Panc1 (cell line): ENCODE measurements around the gene IL1F10. TPM values are rescaled to one million over a fixed set of nuclear protein-coding genes. Genes with fewer than 3 reads are reported as not detected.

Experiments
- ATAC-seq: fragments of 200-7000 bp; cut with Tn5 transposase; 2 replicates; pipeline ENCODE4 v1.9.1; 2020; ENCODE audit warnings: mild to moderate bottlenecking, moderate library complexity
- BruUV-seq: library from RNA; stranded (reverse); fragments of 400-500 nt; replicated peaks from 2 replicates; lab custom pipeline; 2021; lab: Mats Ljungman, UMichigan
- CTCF ChIA-PET: fragments of 300-600 bp; sonication (Branson Sonifier 250); formaldehyde crosslinking; loops from one replicate; lab custom pipeline; 2022; ENCODE audit warnings: antibody characterized with exemption; lab: Charles Lee
- POLR2A ChIA-PET: fragments of 300-600 bp; sonication (Branson Sonifier 250); formaldehyde crosslinking; loops from one replicate; lab custom pipeline; 2022; ENCODE audit warnings: antibody characterized with exemption; lab: Charles Lee
- DNase-seq: peaks from one replicate; pipeline ENCODE4 v3.0.0-alpha.2; 2010; ENCODE audit warnings: low read depth, low spot score
- H3K27ac ChIP-seq: 2 replicates; pipeline ENCODE4 v1.5.1; 2011; ENCODE audit warnings: mild to moderate bottlenecking, low read length, inconsistent platforms
- H3K27me3 ChIP-seq: fragments of 200-500 bp; sonication (Bioruptor generic); 2 replicates; pipeline ENCODE4 v1.6.0; 2014; ENCODE audit warnings: low read length, inconsistent platforms; ENCODE audit not compliant: control insufficient read depth, insufficient read depth
- H3K36me3 ChIP-seq: fragments of 200-500 bp; sonication (Bioruptor generic); 2 replicates; pipeline ENCODE4 v1.5.1; 2014; ENCODE audit warnings: inconsistent platforms, mild to moderate bottlenecking, low read length, moderate library complexity; ENCODE audit not compliant: control insufficient read depth, insufficient read depth
- H3K4me1 ChIP-seq: 2 replicates; pipeline ENCODE4 v1.5.1; 2011; ENCODE audit warnings: inconsistent platforms, mild to moderate bottlenecking, low read length, moderate library complexity; ENCODE audit not compliant: control insufficient read depth, insufficient read depth
- H3K4me3 ChIP-seq, 2 experiments: 2 replicates each; pipeline ENCODE4 v1.5.1; 2011 to 2012; ENCODE audit warnings: low read depth in 2 of 2, low read length in 2 of 2, mild to moderate bottlenecking in 2 of 2, inconsistent platforms in 1 of 2, moderate library complexity in 1 of 2
- H3K9me3 ChIP-seq: fragments of 200-500 bp; sonication (Bioruptor generic); 2 replicates; pipeline ENCODE4 v1.5.1; 2014; ENCODE audit warnings: low read depth, mild to moderate bottlenecking, inconsistent platforms, low read length, moderate library complexity; ENCODE audit not compliant: control insufficient read depth, insufficient read depth
- CTCF ChIP-seq: fragments of 450-650 bp; IDR thresholded peaks from 2 replicates; pipeline ENCODE4 v1.5.1; 2017; ENCODE audit warnings: mild to moderate bottlenecking
- POLR2AphosphoS5 ChIP-seq: IDR thresholded peaks from 2 replicates; pipeline ENCODE4 v1.6.1; 2012; ENCODE audit warnings: mild to moderate bottlenecking, low read depth, low read length, moderate library complexity
- SIN3A ChIP-seq: IDR thresholded peaks from 2 replicates; pipeline ENCODE4 v1.6.1; 2012; ENCODE audit warnings: low read depth, mild to moderate bottlenecking, low read length, moderate library complexity, borderline replicate concordance; ENCODE audit not compliant: insufficient read depth
- TCF7L2 ChIP-seq: IDR thresholded peaks from 2 replicates; pipeline ENCODE4 v1.6.1; 2011; ENCODE audit warnings: mild to moderate bottlenecking, low read depth, low read length, inconsistent platforms
- in situ Hi-C: cut with HindIII; loops from 2 replicates; pipeline ENCODE4 v1.10.0; 2016; ENCODE audit warnings: low sequenced_read_pairs, low pct_unique_long_range_greater_than_20kb
- intact Hi-C: fragments of 100-400 bp; cut with micrococcal nuclease; formaldehyde crosslinking; loops from one replicate; pipeline ENCODE4 v1.10.0; 2022; ENCODE audit not compliant: unreplicated experiment
- total RNA-seq: library from RNA; stranded (reverse); gene quantifications from one replicate; pipeline ENCODE4 v1.2.1, GENCODE V29; 2021; ENCODE audit not compliant: unreplicated experiment
- TF ChIP-seq, protein P1 (sequence below), 2 experiments: IDR thresholded peaks; 2 replicates each; pipeline ENCODE4 v1.6.1; 2011 to 2012; ENCODE audit warnings: low read depth in 2 of 2, control low read depth in 1 of 2, low read length in 1 of 2, mild to moderate bottlenecking in 1 of 2, moderate library complexity in 1 of 2; ENCODE audit not compliant: insufficient read depth in 1 of 2

The IL1F10 gene
- total RNA-seq, 1 experiment from 2014 or later, result not detected

DNA sequence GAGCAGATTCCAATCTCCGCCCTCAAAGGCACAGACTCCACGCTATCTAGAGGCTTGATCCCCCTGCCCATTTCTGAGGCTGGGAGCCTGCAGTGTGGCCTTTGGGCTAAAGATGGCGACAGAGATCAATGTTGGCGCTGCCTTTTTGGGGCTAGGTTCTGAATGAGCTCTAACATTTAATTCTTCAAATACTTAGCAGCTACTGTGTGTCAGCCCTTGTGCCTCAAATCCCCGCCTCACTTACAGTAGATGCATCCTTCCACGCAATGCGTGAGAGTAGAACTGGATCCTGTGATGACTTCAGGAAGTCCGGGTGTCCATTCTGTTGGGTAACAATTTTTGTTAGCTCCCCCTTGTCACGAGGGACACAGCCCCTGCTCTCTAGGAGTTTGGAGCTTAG lies 12.4 kb downstream of the IL1F10 start:
- H3K27ac ChIP-seq, result no peak overlapping the region
- POLR2A ChIA-PET, result no interaction called here
- CTCF ChIA-PET, result interaction anchor here (0.7 to 1.6 kb wide), 4 partner anchors 58 to 124 kb away, joined by 3 to 12 read pairs (median 4); no protein-coding TSS in a partner anchor
- TF ChIP-seq, protein P1, sequence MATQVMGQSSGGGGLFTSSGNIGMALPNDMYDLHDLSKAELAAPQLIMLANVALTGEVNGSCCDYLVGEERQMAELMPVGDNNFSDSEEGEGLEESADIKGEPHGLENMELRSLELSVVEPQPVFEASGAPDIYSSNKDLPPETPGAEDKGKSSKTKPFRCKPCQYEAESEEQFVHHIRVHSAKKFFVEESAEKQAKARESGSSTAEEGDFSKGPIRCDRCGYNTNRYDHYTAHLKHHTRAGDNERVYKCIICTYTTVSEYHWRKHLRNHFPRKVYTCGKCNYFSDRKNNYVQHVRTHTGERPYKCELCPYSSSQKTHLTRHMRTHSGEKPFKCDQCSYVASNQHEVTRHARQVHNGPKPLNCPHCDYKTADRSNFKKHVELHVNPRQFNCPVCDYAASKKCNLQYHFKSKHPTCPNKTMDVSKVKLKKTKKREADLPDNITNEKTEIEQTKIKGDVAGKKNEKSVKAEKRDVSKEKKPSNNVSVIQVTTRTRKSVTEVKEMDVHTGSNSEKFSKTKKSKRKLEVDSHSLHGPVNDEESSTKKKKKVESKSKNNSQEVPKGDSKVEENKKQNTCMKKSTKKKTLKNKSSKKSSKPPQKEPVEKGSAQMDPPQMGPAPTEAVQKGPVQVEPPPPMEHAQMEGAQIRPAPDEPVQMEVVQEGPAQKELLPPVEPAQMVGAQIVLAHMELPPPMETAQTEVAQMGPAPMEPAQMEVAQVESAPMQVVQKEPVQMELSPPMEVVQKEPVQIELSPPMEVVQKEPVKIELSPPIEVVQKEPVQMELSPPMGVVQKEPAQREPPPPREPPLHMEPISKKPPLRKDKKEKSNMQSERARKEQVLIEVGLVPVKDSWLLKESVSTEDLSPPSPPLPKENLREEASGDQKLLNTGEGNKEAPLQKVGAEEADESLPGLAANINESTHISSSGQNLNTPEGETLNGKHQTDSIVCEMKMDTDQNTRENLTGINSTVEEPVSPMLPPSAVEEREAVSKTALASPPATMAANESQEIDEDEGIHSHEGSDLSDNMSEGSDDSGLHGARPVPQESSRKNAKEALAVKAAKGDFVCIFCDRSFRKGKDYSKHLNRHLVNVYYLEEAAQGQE (IDR thresholded peaks at IDR 0.05; ENCODE audit: insufficient read depth in 1 of 2, low read depth in 2 of 2, low read length in 1 of 2), result no peak
- peak; percentile 91 for TF ChIP-seq CTCF
- TF ChIP-seq SIN3A, result no peak
- ATAC-seq, result peak; percentile 78
- H3K36me3 ChIP-seq, result no peaks in the 10 kb centered on the region
- H3K4me1 ChIP-seq, result no peaks in the 10 kb centered on the region
- intact Hi-C loops (loop anchor here (5.0 kb wide), 1 partner anchor 122 kb away; no protein-coding TSS in a partner anchor), in situ Hi-C loops (no loop called here)
- peaks cover 7% of the 10 kb centered on the region; the same call in 1 of the 2 replicates for H3K27me3 ChIP-seq
- DNase-seq, result peak; percentile 15
- no peak overlapping the region for H3K4me3 ChIP-seq
- H3K9me3 ChIP-seq, result no peaks in the 10 kb centered on the region
- no TSS peak for BruUV-seq

DNA sequence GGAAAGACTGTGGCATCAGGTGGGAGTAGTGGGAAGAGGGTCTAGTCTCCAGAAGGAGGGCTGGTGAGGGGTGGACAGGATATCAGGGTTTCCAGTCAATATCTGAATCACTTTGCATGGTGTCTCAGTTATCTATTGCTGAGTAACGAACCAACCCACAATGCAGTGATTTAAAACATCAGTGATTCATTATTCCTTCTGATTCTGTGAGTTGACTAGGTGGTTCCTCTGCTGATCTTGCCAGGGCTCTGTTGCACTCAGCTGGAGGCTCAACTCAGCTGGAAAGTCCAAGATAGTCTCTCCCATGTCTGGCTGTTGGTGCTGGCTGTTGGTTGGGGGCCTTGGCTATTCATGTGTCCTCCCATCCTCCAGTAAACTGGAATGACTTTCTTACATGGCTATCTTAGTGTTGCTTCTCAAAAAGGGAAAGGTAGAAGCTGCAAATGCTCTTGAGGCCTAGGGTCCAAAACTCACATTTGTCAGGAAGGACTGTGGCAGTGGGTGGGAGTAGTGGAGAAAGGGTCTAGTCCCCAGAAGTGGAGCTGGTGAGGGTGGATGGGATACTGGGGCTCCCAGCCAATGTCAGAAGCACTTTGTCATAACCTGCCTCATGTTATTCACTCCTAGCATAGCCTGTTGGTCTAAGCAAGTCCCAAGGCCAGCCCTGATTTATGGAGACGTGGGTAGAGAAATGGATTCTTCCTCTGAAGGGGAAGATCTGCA lies 13.9 kb downstream of the IL1F10 start:
- in situ Hi-C loops (no loop called here), intact Hi-C loops (loop anchor here (5.0 kb wide), 1 partner anchor 121 kb away; no protein-coding TSS in a partner anchor)
- ChIA-PET POLR2A (no interaction called here), CTCF (no interaction called here)
- H3K4me3 ChIP-seq, result no peak overlapping the region
- DNase-seq (no peak), ATAC-seq (no peak)
- no peaks in the 10 kb centered on the region for H3K4me1 ChIP-seq
- TF ChIP-seq SIN3A (no peak), POLR2AphosphoS5 (no peak), CTCF (no peak), TCF7L2 (no peak)
- TF ChIP-seq, protein P1 (IDR thresholded peaks at IDR 0.05; ENCODE audit: insufficient read depth in 1 of 2, low read depth in 2 of 2, low read length in 1 of 2), result no peak
- BruUV-seq, result no TSS peak
- H3K27me3 ChIP-seq, result peaks cover 5% of the 10 kb centered on the region; the same call in 1 of the 2 replicates
- H3K36me3 ChIP-seq, result no peaks in the 10 kb centered on the region
- H3K9me3 ChIP-seq, result no peaks in the 10 kb centered on the region
- no peak overlapping the region for H3K27ac ChIP-seq
